Calu3 (cell line): Measurements from ENCODE around the gene SLCO3A1. TPM values are rescaled to one million over a fixed set of nuclear protein-coding genes. Genes with fewer than 3 reads are reported as not detected.

Experiments used
- BruUV-seq: library from RNA; stranded (reverse); fragments of 400-500 nt; replicated peaks from 2 replicates; lab custom pipeline; 2021; lab: Mats Ljungman, UMichigan
- CTCF ChIA-PET: fragments of 300-600 bp; sonication (Branson Sonifier 250); formaldehyde crosslinking; loops from one replicate; lab custom pipeline; 2022; ENCODE audit warnings: antibody characterized with exemption; lab: Charles Lee
- DNase-seq: peaks from one replicate; pipeline ENCODE4 v3.0.0; 2022
- H3K27ac Mint-ChIP-seq: one replicate; pipeline ENCODE4 v1.8.0; 2022; ENCODE audit warnings: mixed read lengths; ENCODE audit not compliant: unreplicated experiment
- H3K27me3 Mint-ChIP-seq: one replicate; pipeline ENCODE4 v1.8.0; 2022; ENCODE audit warnings: mixed read lengths; ENCODE audit not compliant: unreplicated experiment
- H3K36me3 Mint-ChIP-seq: one replicate; pipeline ENCODE4 v1.8.0; 2022; ENCODE audit warnings: mild to moderate bottlenecking, moderate library complexity, mixed read lengths; ENCODE audit not compliant: insufficient read depth, unreplicated experiment
- H3K4me1 Mint-ChIP-seq: one replicate; pipeline ENCODE4 v1.8.0; 2022; ENCODE audit warnings: mild to moderate bottlenecking, low read depth, mixed read lengths; ENCODE audit not compliant: unreplicated experiment
- H3K4me3 Mint-ChIP-seq: one replicate; pipeline ENCODE4 v1.8.0; 2022; ENCODE audit warnings: mild to moderate bottlenecking, low read depth, moderate library complexity, mixed read lengths; ENCODE audit not compliant: unreplicated experiment
- H3K9me3 Mint-ChIP-seq: one replicate; pipeline ENCODE4 v1.8.0; 2022; ENCODE audit warnings: low read depth, mixed read lengths; ENCODE audit not compliant: unreplicated experiment
- CTCF ChIP-seq: fragments of 200-600 bp; IDR thresholded peaks from one replicate; pipeline ENCODE4 v1.8.0; 2022; ENCODE audit warnings: antibody characterized with exemption; ENCODE audit not compliant: unreplicated experiment
- intact Hi-C: fragments of 100-400 bp; cut with micrococcal nuclease; formaldehyde crosslinking; loops from one replicate; pipeline ENCODE4 v1.10.0; 2022; ENCODE audit not compliant: unreplicated experiment
- total RNA-seq: library from RNA; stranded (reverse); gene quantifications from 2 replicates; pipeline ENCODE4 v1.2.3, GENCODE V29; 2022

Gene SLCO3A1
- total RNA-seq, 1 experiment from 2014 or later, result 65.9 TPM

- TF ChIP-seq CTCF, result no peak
- CTCF ChIA-PET, result no interaction called here
- H3K9me3 Mint-ChIP-seq, result no peaks in the 10 kb centered on the region
- intact Hi-C loops, result no loop called here
- H3K4me3 Mint-ChIP-seq, result no peak overlapping the region
- no peak for DNase-seq
- H3K4me1 Mint-ChIP-seq, result no peaks in the 10 kb centered on the region
- no peaks in the 10 kb centered on the region for H3K36me3 Mint-ChIP-seq
- no peak overlapping the region for H3K27ac Mint-ChIP-seq
- peaks cover 72% of the 10 kb centered on the region for H3K27me3 Mint-ChIP-seq
- no TSS peak for BruUV-seq
These were observed 330.6 kb downstream of the SLCO3A1 start for GRCh38 chr15:92184142-92184541.

GRCh38 chr15:92184679-92185230 is 331.2 kb downstream of the SLCO3A1 start:
- H3K4me1 Mint-ChIP-seq, result no peaks in the 10 kb centered on the region
- BruUV-seq, result no TSS peak
- DNase-seq, result no peak
- no peaks in the 10 kb centered on the region for H3K9me3 Mint-ChIP-seq
- CTCF ChIA-PET, result no interaction called here
- H3K36me3 Mint-ChIP-seq, result no peaks in the 10 kb centered on the region
- no peak for TF ChIP-seq CTCF
- intact Hi-C loops, result no loop called here
- H3K4me3 Mint-ChIP-seq, result no peak overlapping the region
- no peak overlapping the region for H3K27ac Mint-ChIP-seq
- H3K27me3 Mint-ChIP-seq, result peaks cover 78% of the 10 kb centered on the region

GRCh38 chr15:92187975-92188374 is 334.5 kb downstream of the SLCO3A1 start:
- no peak overlapping the region for H3K4me3 Mint-ChIP-seq
- no peak overlapping the region for H3K27ac Mint-ChIP-seq
- DNase-seq, result no peak
- H3K36me3 Mint-ChIP-seq, result no peaks in the 10 kb centered on the region
- H3K27me3 Mint-ChIP-seq, result peaks cover 77% of the 10 kb centered on the region
- H3K9me3 Mint-ChIP-seq, result no peaks in the 10 kb centered on the region
- CTCF ChIA-PET, result no interaction called here
- intact Hi-C loops, result no loop called here
- BruUV-seq, result no TSS peak
- no peaks in the 10 kb centered on the region for H3K4me1 Mint-ChIP-seq
- no peak for TF ChIP-seq CTCF

- no peak for DNase-seq
- BruUV-seq, result no TSS peak
- Mint-ChIP-seq H3K4me1 (no peaks in the 10 kb centered on the region), H3K4me3 (no peak overlapping the region), H3K36me3 (no peaks in the 10 kb centered on the region), H3K27me3 (peaks cover 65% of the 10 kb centered on the region), H3K27ac (no peak overlapping the region), H3K9me3 (no peaks in the 10 kb centered on the region)
- TF ChIP-seq CTCF, result no peak
- intact Hi-C loops, result no loop called here
- CTCF ChIA-PET, result no interaction called here
These were observed 335.7 kb downstream of the SLCO3A1 start for GRCh38 chr15:92189166-92189565.
